OCI-LY7 (cell line): ENCODE results near the gene CDK5R2. TPM values are rescaled to one million over a fixed set of nuclear protein-coding genes. Genes with fewer than 3 reads are reported as not detected.

Experiments
- BruUV-seq: library from RNA; stranded (reverse); fragments of 400-500 nt; replicated peaks from 2 replicates; lab custom pipeline; 2021; lab: Mats Ljungman, UMichigan
- CTCF ChIA-PET: fragments of 300-600 bp; sonication (Branson Sonifier 250); formaldehyde crosslinking; loops from one replicate; lab custom pipeline; 2022; ENCODE audit warnings: antibody characterized with exemption; ENCODE audit not compliant: unreplicated experiment; lab: Charles Lee
- POLR2A ChIA-PET: fragments of 300-600 bp; sonication (Branson Sonifier 250); formaldehyde crosslinking; loops from one replicate; lab custom pipeline; 2022; ENCODE audit warnings: antibody characterized with exemption; lab: Charles Lee
- DNase-seq: peaks from one replicate; pipeline ENCODE4 v3.0.0-alpha.2; 2015; ENCODE audit warnings: low spot score
- H2AFZ ChIP-seq: fragments of 200-600 bp; sonication (generic), shearing (Covaris generic); 2 replicates; pipeline ENCODE4 v1.6.1; 2014; ENCODE audit warnings: mild to moderate bottlenecking, antibody characterized with exemption, low read length, moderate library complexity
- H3K27ac ChIP-seq: fragments of 200-600 bp; sonication (generic); 2 replicates; pipeline ENCODE4 v1.5.1; 2014; ENCODE audit warnings: mixed run types, low read depth, mild to moderate bottlenecking, moderate library complexity, low read length, inconsistent platforms; ENCODE audit not compliant: poor library complexity, severe bottlenecking
- H3K36me3 ChIP-seq: fragments of 200-600 bp; sonication (generic); 2 replicates; pipeline ENCODE4 v1.6.1; 2014; ENCODE audit warnings: mild to moderate bottlenecking, antibody characterized with exemption, low read length, moderate library complexity, mixed read lengths; ENCODE audit not compliant: insufficient read depth
- H3K4me1 ChIP-seq: fragments of 200-600 bp; sonication (generic); 2 replicates; pipeline ENCODE4 v1.5.1; 2014; ENCODE audit warnings: mild to moderate bottlenecking, low read length; ENCODE audit not compliant: insufficient read depth, poor library complexity, severe bottlenecking
- H3K4me2 ChIP-seq: fragments of 200-600 bp; sonication (generic); 2 replicates; pipeline ENCODE4 v1.6.1; 2014; ENCODE audit warnings: mild to moderate bottlenecking, low read length
- H3K4me3 ChIP-seq: fragments of 200-600 bp; sonication (generic); 2 replicates; pipeline ENCODE4 v1.5.1; 2014; ENCODE audit warnings: mild to moderate bottlenecking, low read depth, low read length; ENCODE audit not compliant: poor library complexity, severe bottlenecking
- H3K79me2 ChIP-seq: fragments of 200-600 bp; sonication (generic); 2 replicates; pipeline ENCODE4 v1.6.1; 2016; ENCODE audit warnings: low read depth, mild to moderate bottlenecking, low read length, moderate library complexity, mixed read lengths; ENCODE audit not compliant: insufficient read depth
- H3K9me2 ChIP-seq: fragments of 200-600 bp; sonication (generic); 2 replicates; pipeline ENCODE4 v1.6.1; 2016; ENCODE audit warnings: mild to moderate bottlenecking, low read length, mixed read lengths; ENCODE audit not compliant: insufficient read depth
- H3K9me3 ChIP-seq: fragments of 200-600 bp; sonication (generic); 2 replicates; pipeline ENCODE4 v1.6.1; 2014; ENCODE audit warnings: mild to moderate bottlenecking, mixed run types, low read length, mixed read lengths
- H4K20me1 ChIP-seq: fragments of 200-600 bp; sonication (generic); 2 replicates; pipeline ENCODE4 v1.6.1; 2014; ENCODE audit warnings: mild to moderate bottlenecking, antibody characterized with exemption, low read length, moderate library complexity, mixed read lengths; ENCODE audit not compliant: insufficient read depth
- CTCF ChIP-seq: fragments of 200-600 bp; sonication (generic); conservative IDR thresholded peaks from 2 replicates; pipeline ENCODE4 v1.5.1; 2014; ENCODE audit warnings: mild to moderate bottlenecking, antibody characterized with exemption, low read length, moderate library complexity, mixed read lengths
- EZH2phosphoT487 ChIP-seq: fragments of 200-600 bp; sonication (generic); IDR thresholded peaks from 2 replicates; pipeline ENCODE4 v1.6.1; 2018; ENCODE audit warnings: low read depth, borderline replicate concordance, mild to moderate bottlenecking, mixed run types, antibody characterized with exemption, low read length, moderate library complexity, mixed read lengths
- intact Hi-C: fragments of 100-400 bp; cut with micrococcal nuclease; formaldehyde crosslinking; loops from one replicate; pipeline ENCODE4 v1.10.0; 2022; ENCODE audit not compliant: unreplicated experiment
- total RNA-seq, 2 experiments: library from RNA; depleted of rRNA in 1 of 2; stranded (reverse); fragments of >200 nt in 1 of 2; shearing (Covaris generic) in 1 of 2; gene quantifications; 2 replicates each; pipeline ENCODE4 v1.2.3, GENCODE V29; 2014 to 2022

CDK5R2 gene
- total RNA-seq, 2 experiments from 2014 or later, result 0.09 to 0.63 TPM

GRCh38 chr2:218985021-218985324, 25.5 kb downstream of the CDK5R2 start, which contains the start of gene FEV:
FEV (minus strand) TSS chr2:218985184; CDS start chr2:218985075, 109 bp downstream.
- Histone ChIP-seq H3K4me2 (no peak within 1 kb of the TSS), H3K9me2 (no peaks in the 10 kb centered on the region), H3K27ac (no peak within 1 kb of the TSS), H3K4me1 (no peaks in the 10 kb centered on the region), H3K9me3 (no peaks in the 10 kb centered on the region), H3K36me3 (no peaks in the 10 kb centered on the region), H2AFZ (no peak within 1 kb of the TSS), H3K4me3 (no peak within 1 kb of the TSS), H4K20me1 (no peaks in the 10 kb centered on the region), H3K79me2 (no peaks in the 10 kb centered on the region)
- no peak for DNase-seq
- intact Hi-C loops, result no loop called here
- no TSS peak for BruUV-seq
- ChIA-PET POLR2A (no interaction called here), CTCF (no interaction called here)
- TF ChIP-seq CTCF (no peak), EZH2phosphoT487 (no peak)

- H3K79me2 ChIP-seq, result no peaks in the 10 kb centered on the region
- no peak for DNase-seq
- ChIA-PET CTCF (no interaction called here), POLR2A (no interaction called here)
- H3K36me3 ChIP-seq, result no peaks in the 10 kb centered on the region
- no TSS peak for BruUV-seq
- H4K20me1 ChIP-seq, result no peaks in the 10 kb centered on the region
- no peak overlapping the region for H3K27ac ChIP-seq
- H3K9me3 ChIP-seq, result no peaks in the 10 kb centered on the region
- no peak for TF ChIP-seq CTCF
- no peak for TF ChIP-seq EZH2phosphoT487
- H3K4me2 ChIP-seq, result no peak overlapping the region
- no peak overlapping the region for H3K4me3 ChIP-seq
- no peaks in the 10 kb centered on the region for H3K9me2 ChIP-seq
- H3K4me1 ChIP-seq, result no peaks in the 10 kb centered on the region
- intact Hi-C loops, result no loop called here
- no peak overlapping the region for H2AFZ ChIP-seq
These were observed 26.0 kb downstream of the CDK5R2 start for GRCh38 chr2:218985325-218986091.

- H3K4me3 ChIP-seq, result no peak overlapping the region
- DNase-seq, result no peak
- intact Hi-C loops, result no loop called here
- no peaks in the 10 kb centered on the region for H3K4me1 ChIP-seq
- no peaks in the 10 kb centered on the region for H3K9me3 ChIP-seq
- no peaks in the 10 kb centered on the region for H3K79me2 ChIP-seq
- POLR2A ChIA-PET, result no interaction called here
- no peak overlapping the region for H2AFZ ChIP-seq
- no TSS peak for BruUV-seq
- no peak overlapping the region for H3K4me2 ChIP-seq
- H4K20me1 ChIP-seq, result no peaks in the 10 kb centered on the region
- H3K9me2 ChIP-seq, result no peaks in the 10 kb centered on the region
- CTCF ChIA-PET, result no interaction called here
- no peak for TF ChIP-seq CTCF
- TF ChIP-seq EZH2phosphoT487, result no peak
- no peaks in the 10 kb centered on the region for H3K36me3 ChIP-seq
- no peak overlapping the region for H3K27ac ChIP-seq
These were observed 26.8 kb downstream of the CDK5R2 start for GRCh38 chr2:218986148-218986761.
